K562 (cell line): ENCODE measurements around the gene SLA2. TPM values are rescaled to one million over a fixed set of nuclear protein-coding genes. Genes with fewer than 3 reads are reported as not detected.
A peak's percentile ranks its signal among the peaks of the same experiment; 100 is the strongest.

Experiments
- BRD4 ChIP-seq: fragments of 200-600 bp; sonication (generic); IDR thresholded peaks from 2 replicates; pipeline ENCODE4 v1.6.1; 2017; ENCODE audit warnings: inconsistent platforms
- CBFB ChIP-seq: sonication (generic); formaldehyde crosslinking; IDR thresholded peaks from 2 replicates; pipeline ENCODE4 v1.4.0; 2020; ENCODE audit warnings: mild to moderate bottlenecking, missing genetic modification reagents
- ERF ChIP-seq: fragments of 450-650 bp; formaldehyde crosslinking; IDR thresholded peaks from 2 replicates; pipeline ENCODE4 v1.4.0; 2020; ENCODE audit warnings: mild to moderate bottlenecking, mixed read lengths
- HMG20A ChIP-seq: fragments of 450-650 bp; formaldehyde crosslinking; conservative IDR thresholded peaks from 2 replicates; pipeline ENCODE4 v1.4.0; 2020; ENCODE audit warnings: mild to moderate bottlenecking, mixed read lengths
- IFI16 ChIP-seq: fragments of 250-450 bp; sonication (Bioruptor Pico); IDR thresholded peaks from 2 replicates; pipeline ENCODE4 v2.1.2; 2022; ENCODE audit warnings: mild to moderate bottlenecking, inconsistent platforms
- ILF3 ChIP-seq: fragments of 450-650 bp; IDR thresholded peaks from 2 replicates; pipeline ENCODE4 v1.6.1; 2018; ENCODE audit warnings: antibody characterized with exemption, mild to moderate bottlenecking, moderate library complexity, borderline replicate concordance
- JUND ChIP-seq, 2 experiments: IDR thresholded peaks; 2 replicates in 1 of 2; 3 replicates in 1 of 2; pipeline ENCODE4 v1.6.1; 2011; ENCODE audit warnings: borderline replicate concordance in 2 of 2, low read depth in 2 of 2, low read length in 2 of 2, improper control_type of control experiment in 1 of 2, missing biosample characterization in 1 of 2, missing genetic modification characterization in 1 of 2, missing genetic modification reagents in 1 of 2
- KAT7 ChIP-seq: sonication (generic); formaldehyde crosslinking; IDR thresholded peaks from 2 replicates; pipeline ENCODE4 v1.8.0; 2022; ENCODE audit warnings: missing genetic modification reagents, mild to moderate bottlenecking, borderline replicate concordance
- MCM7 ChIP-seq, 2 experiments: fragments of 450-650 bp; IDR thresholded peaks; 2 replicates each; pipeline ENCODE4 v1.6.1; 2016 to 2018
- MED1 ChIP-seq: sonication (generic); formaldehyde crosslinking; IDR thresholded peaks from 2 replicates; pipeline ENCODE4 v1.8.1; 2023; ENCODE audit warnings: missing genetic modification reagents, borderline replicate concordance
- MEIS2 ChIP-seq: fragments of 450-650 bp; IDR thresholded peaks from 2 replicates; pipeline ENCODE4 v1.6.1; 2014; ENCODE audit warnings: mild to moderate bottlenecking; ENCODE audit not compliant: partially characterized antibody
- MYNN ChIP-seq, 2 experiments: sonication (generic); formaldehyde crosslinking in 1 of 2; IDR thresholded peaks; 2 replicates each; pipeline versions ENCODE4 v1.5.0 to v1.6.1; 2016 to 2020; ENCODE audit warnings: antibody characterized with exemption in 1 of 2, missing genetic modification reagents in 1 of 2
- NCOA6 ChIP-seq: fragments of 450-650 bp; IDR thresholded peaks from 2 replicates; pipeline ENCODE4 v1.6.1; 2017; ENCODE audit warnings: mild to moderate bottlenecking
- TAF7 ChIP-seq: fragments of 450-650 bp; IDR thresholded peaks from 2 replicates; pipeline ENCODE4 v1.6.1; 2016; ENCODE audit warnings: missing genetic modification characterization, missing compliant biosample characterization
- TCFL5 ChIP-seq: fragments of 250-450 bp; sonication (Bioruptor Pico); conservative IDR thresholded peaks from 2 replicates; pipeline ENCODE4 v1.6.1; 2021; ENCODE audit warnings: mild to moderate bottlenecking, moderate library complexity, matching md5 sums
- THRAP3 ChIP-seq: fragments of 450-650 bp; IDR thresholded peaks from 2 replicates; pipeline ENCODE4 v1.6.1; 2016; ENCODE audit warnings: mild to moderate bottlenecking, inconsistent platforms, borderline replicate concordance
- ZBED1 ChIP-seq: IDR thresholded peaks from 2 replicates; pipeline ENCODE4 v1.6.1; 2014
- ZFPM2 ChIP-seq: fragments of 250-450 bp; sonication (Bioruptor Pico); IDR thresholded peaks from 2 replicates; pipeline ENCODE4 v1.5.1; 2022; ENCODE audit warnings: mild to moderate bottlenecking
- ZNF184 ChIP-seq: sonication (generic); formaldehyde crosslinking; IDR thresholded peaks from 2 replicates; pipeline ENCODE4 v1.5.0; 2020; ENCODE audit warnings: missing genetic modification reagents
- ZNF699 ChIP-seq: fragments of 250-450 bp; sonication (Bioruptor Pico); IDR thresholded peaks from 2 replicates; pipeline ENCODE4 v1.8.0; 2021; ENCODE audit warnings: mild to moderate bottlenecking, moderate library complexity; ENCODE audit not compliant: insufficient replicate concordance
- ZNF75A ChIP-seq: fragments of 450-650 bp; formaldehyde crosslinking; IDR thresholded peaks from 2 replicates; pipeline ENCODE4 v1.4.0; 2020; ENCODE audit warnings: mild to moderate bottlenecking
- polyA plus RNA-seq, 8 experiments: library from polyadenylated mRNA; depleted of rRNA in 4 of 8; stranded (reverse) in 5 of 8; unstranded in 3 of 8; fragments of >200 nt; fragmentation: Nextera tagmentation in 2 of 8; fragmentation: Illumina TruSeq in 1 of 8; extraction: Ambion mirVana in 2 of 8; extraction: Trizol in 1 of 8; gene quantifications; 2 replicates each; pipeline versions ENCODE4 v1.2.1 to v1.2.3, GENCODE V29; 2011 to 2014; ENCODE audit warnings: inconsistent platforms in 1 of 8, missing spikeins in 1 of 8
- total RNA-seq, 7 experiments: library from RNA; depleted of rRNA in 6 of 7; stranded (reverse); fragments of >200 nt in 6 of 7; fragmentation: Illumina TruSeq in 2 of 7; extraction: Trizol in 2 of 7; gene quantifications; 2 replicates each; pipeline versions ENCODE4 v1.2.1 to v1.2.3, GENCODE V29; 2011 to 2021; ENCODE audit warnings: low replicate concordance in 1 of 7
- TF ChIP-seq, protein P1 (sequence below): fragments of 450-650 bp; IDR thresholded peaks from one replicate; pipeline ENCODE4 v1.6.1; 2018; ENCODE audit warnings: mild to moderate bottlenecking, moderate library complexity; ENCODE audit not compliant: partially characterized antibody
- TF ChIP-seq, protein P2 (sequence below): fragments of 200-800 bp; sonication (Bioruptor generic); IDR thresholded peaks from 2 replicates; pipeline ENCODE4 v1.6.1; 2016; ENCODE audit warnings: missing genetic modification characterization, missing compliant biosample characterization
- TF ChIP-seq, protein P3 (sequence below): fragments of 450-650 bp; formaldehyde crosslinking; IDR thresholded peaks from 2 replicates; pipeline ENCODE4 v1.4.0; 2020; ENCODE audit warnings: mild to moderate bottlenecking

Gene SLA2
- total and polyA plus RNA-seq, 9 of the 15 experiments (the other 6 are each of a cell fraction or from before 2014, with no cell fraction given), result 0.07 TPM; not detected in 7

DNA sequence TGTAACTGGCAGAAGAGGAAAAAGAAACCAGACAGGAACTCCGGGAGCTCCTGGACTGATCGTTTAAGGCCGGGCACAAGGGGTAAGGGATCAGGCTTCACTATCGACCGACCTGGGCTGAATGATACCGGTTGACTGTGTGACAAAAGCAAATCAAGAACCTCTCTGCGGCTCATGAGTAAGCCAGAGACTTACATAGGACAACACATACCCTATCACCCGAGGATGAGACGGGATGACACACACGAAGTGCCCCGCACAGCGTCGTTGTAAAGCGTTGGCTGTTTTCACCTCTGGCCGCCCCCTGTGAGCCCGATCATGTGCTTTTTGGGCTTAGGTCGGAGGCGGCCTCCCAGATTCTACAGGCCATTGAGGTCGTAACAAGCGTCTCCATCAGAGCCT lies 73.3 kb downstream of the SLA2 start (continued):
- TF ChIP-seq JUND (IDR thresholded peaks at IDR 0.05; ENCODE audit: borderline replicate concordance, low read depth, low read length) (0 out of 2 replicates have a peak, but pooled peaks have one; percentile 22), JUND (tag; IDR thresholded peaks at IDR 0.05; ENCODE audit: borderline replicate concordance, low read depth, low read length) (no peak), TCFL5 (CRISPR knock-in tag) (no peak), NCOA6 (no peak), BRD4 (no peak), ZFPM2 (CRISPR knock-in tag) (no peak), HMG20A (no peak), IFI16 (CRISPR knock-in tag) (no peak), TAF7 (tag) (no peak), ZNF75A (no peak), MED1 (CRISPR knock-in tag) (no peak), MCM7 (IDR thresholded peaks at IDR 0.05) (no peak), ZBED1 (no peak), ZNF699 (CRISPR knock-in tag) (no peak), MEIS2 (no peak), ERF (CRISPR knock-in tag) (no peak), KAT7 (CRISPR knock-in tag) (no peak), THRAP3 (no peak), MYNN (IDR thresholded peaks at IDR 0.05) (no peak), MYNN (CRISPR knock-in tag; IDR thresholded peaks at IDR 0.05) (no peak), ZNF184 (CRISPR knock-in tag) (no peak), CBFB (CRISPR knock-in tag) (peak; percentile 57; the same call in 1 of the 2 replicates), ILF3 (no peak)
- TF ChIP-seq, protein P1, sequence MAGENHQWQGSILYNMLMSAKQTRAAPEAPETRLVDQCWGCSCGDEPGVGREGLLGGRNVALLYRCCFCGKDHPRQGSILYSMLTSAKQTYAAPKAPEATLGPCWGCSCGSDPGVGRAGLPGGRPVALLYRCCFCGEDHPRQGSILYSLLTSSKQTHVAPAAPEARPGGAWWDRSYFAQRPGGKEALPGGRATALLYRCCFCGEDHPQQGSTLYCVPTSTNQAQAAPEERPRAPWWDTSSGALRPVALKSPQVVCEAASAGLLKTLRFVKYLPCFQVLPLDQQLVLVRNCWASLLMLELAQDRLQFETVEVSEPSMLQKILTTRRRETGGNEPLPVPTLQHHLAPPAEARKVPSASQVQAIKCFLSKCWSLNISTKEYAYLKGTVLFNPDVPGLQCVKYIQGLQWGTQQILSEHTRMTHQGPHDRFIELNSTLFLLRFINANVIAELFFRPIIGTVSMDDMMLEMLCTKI, result no peak
- TF ChIP-seq, protein P2, sequence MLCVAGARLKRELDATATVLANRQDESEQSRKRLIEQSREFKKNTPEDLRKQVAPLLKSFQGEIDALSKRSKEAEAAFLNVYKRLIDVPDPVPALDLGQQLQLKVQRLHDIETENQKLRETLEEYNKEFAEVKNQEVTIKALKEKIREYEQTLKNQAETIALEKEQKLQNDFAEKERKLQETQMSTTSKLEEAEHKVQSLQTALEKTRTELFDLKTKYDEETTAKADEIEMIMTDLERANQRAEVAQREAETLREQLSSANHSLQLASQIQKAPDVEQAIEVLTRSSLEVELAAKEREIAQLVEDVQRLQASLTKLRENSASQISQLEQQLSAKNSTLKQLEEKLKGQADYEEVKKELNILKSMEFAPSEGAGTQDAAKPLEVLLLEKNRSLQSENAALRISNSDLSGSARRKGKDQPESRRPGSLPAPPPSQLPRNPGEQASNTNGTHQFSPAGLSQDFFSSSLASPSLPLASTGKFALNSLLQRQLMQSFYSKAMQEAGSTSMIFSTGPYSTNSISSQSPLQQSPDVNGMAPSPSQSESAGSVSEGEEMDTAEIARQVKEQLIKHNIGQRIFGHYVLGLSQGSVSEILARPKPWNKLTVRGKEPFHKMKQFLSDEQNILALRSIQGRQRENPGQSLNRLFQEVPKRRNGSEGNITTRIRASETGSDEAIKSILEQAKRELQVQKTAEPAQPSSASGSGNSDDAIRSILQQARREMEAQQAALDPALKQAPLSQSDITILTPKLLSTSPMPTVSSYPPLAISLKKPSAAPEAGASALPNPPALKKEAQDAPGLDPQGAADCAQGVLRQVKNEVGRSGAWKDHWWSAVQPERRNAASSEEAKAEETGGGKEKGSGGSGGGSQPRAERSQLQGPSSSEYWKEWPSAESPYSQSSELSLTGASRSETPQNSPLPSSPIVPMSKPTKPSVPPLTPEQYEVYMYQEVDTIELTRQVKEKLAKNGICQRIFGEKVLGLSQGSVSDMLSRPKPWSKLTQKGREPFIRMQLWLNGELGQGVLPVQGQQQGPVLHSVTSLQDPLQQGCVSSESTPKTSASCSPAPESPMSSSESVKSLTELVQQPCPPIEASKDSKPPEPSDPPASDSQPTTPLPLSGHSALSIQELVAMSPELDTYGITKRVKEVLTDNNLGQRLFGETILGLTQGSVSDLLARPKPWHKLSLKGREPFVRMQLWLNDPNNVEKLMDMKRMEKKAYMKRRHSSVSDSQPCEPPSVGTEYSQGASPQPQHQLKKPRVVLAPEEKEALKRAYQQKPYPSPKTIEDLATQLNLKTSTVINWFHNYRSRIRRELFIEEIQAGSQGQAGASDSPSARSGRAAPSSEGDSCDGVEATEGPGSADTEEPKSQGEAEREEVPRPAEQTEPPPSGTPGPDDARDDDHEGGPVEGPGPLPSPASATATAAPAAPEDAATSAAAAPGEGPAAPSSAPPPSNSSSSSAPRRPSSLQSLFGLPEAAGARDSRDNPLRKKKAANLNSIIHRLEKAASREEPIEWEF (CRISPR knock-in tag), result 0 out of 2 replicates have a peak, but pooled peaks have one; percentile 24
- TF ChIP-seq, protein P3, sequence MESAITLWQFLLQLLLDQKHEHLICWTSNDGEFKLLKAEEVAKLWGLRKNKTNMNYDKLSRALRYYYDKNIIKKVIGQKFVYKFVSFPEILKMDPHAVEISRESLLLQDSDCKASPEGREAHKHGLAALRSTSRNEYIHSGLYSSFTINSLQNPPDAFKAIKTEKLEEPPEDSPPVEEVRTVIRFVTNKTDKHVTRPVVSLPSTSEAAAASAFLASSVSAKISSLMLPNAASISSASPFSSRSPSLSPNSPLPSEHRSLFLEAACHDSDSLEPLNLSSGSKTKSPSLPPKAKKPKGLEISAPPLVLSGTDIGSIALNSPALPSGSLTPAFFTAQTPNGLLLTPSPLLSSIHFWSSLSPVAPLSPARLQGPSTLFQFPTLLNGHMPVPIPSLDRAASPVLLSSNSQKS (CRISPR knock-in tag), result no peak
